HG03175 (cell line): Measurements from ENCODE around the gene IGFBP4.
"Not testable (repeated sequence)": the region's sequence is repeated elsewhere in the genome, so short reads cannot be mapped to it uniquely, and the experiment has no call there.

ENCODE experiments used
- ATAC-seq: cut with Tn5 transposase; IDR thresholded peaks from one replicate; pipeline ENCODE4 v1.9.1; 2021; ENCODE audit warnings: mild to moderate bottlenecking, moderate library complexity; ENCODE audit not compliant: unreplicated experiment

IGFBP4 gene

DNA sequence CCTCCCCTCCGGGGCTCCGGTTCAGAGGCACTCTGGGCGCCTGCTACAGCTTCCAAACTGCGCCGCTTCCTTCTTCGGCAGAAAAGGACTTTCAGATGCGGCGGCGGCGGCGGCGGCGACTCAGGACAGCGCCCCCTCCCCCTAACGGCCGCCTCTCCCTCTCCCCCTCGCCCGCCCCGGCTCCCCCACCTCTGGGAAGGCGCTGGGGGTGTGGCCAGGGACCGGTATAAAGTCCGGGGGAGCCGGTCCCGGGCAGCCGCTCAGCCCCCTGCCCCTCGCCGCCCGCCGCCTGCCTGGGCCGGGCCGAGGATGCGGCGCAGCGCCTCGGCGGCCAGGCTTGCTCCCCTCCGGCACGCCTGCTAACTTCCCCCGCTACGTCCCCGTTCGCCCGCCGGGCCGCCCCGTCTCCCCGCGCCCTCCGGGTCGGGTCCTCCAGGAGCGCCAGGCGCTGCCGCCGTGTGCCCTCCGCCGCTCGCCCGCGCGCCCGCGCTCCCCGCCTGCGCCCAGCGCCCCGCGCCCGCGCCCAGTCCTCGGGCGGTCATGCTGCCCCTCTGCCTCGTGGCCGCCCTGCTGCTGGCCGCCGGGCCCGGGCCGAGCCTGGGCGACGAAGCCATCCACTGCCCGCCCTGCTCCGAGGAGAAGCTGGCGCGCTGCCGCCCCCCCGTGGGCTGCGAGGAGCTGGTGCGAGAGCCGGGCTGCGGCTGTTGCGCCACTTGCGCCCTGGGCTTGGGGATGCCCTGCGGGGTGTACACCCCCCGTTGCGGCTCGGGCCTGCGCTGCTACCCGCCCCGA is at the start of gene IGFBP4:
TSS of gene IGFBP4 (plus strand) at position 255 of the 792 bp plus-strand sequence. CDS start at position 541, 286 bp downstream.
- no peak for ATAC-seq

DNA sequence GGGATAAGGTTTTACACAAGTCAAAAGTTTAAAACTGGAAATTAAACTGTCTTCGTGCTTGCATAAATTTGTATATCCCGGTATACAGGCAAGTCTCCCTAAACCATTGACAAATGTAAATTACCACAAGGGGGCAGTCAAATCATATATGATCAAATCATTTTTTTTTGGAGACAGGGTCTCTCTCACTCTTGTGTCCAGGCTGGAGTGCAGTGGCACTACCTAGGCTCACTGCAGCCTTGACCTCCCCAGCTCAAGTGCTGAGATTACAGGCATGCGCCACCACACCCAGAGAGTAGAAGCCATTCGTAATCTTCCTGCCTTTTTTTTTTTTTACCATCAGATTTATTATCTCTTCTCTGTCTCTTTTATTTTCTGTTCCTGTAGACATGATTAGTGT is 44.1 kb upstream of the IGFBP4 start:
- ATAC-seq = no peak

DNA sequence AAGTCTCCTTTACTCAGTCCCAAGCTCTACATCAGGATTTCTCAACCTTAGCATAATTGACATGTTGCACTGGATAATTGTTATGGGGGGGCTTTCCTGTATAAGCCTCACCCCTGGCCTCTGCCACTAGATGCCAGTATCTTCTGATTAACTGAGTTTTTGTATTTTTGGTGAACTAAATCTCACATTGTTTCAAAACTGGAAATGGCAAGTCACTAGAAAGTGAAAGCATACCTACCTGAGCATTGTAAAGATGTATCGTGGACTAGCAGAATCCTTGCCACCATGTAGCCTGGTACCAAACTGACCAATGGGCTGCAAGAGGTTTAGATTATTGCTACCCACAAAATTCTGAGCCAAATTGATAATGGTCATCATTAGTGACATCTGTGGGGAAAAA is 40.6 kb upstream of the IGFBP4 start:
- no peak for ATAC-seq

DNA sequence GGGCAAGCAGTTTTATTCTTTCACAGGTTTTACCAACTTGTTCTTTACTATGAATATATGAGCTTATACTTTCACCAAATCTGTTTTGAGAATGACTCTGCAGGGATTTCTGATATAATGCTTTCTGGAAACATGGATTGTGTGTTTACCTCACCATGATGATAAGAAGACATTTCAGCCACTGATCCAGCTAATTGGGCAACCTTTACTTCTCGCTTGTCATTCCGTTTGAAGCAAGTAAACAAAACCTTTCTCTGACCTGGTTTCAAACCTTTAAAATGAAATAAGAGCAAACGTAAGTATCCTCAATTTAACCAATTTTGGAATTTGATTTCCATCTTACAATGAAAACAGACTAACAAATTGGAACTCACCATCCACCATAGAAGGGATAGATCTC is 39.2 kb upstream of the IGFBP4 start:
- no peak for ATAC-seq

DNA sequence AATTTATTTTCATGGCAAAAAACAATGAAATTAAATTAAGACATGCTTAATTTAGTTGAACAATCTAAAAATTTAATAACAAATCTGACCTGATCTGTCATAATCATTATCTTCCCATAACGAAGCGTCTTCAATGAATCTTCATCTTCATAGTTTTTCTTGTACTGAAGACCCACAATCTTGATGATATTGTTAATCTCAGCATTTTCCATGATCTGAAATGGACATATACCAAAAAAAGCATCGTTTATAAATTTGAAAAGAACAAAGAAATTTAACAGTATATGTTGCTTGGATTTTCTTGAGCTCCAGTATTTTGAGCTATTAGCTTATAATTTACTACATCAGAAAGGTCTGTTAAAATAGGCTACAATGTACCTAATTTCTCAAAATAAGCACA is 35.8 kb upstream of the IGFBP4 start:
- ATAC-seq = no peak

GRCh38 chr17:40409540-40409939 is 33.7 kb upstream of the IGFBP4 start:
- not testable (repeated sequence) for ATAC-seq

GRCh38 chr17:40410082-40410481 is 33.2 kb upstream of the IGFBP4 start:
- ATAC-seq = no peak

DNA sequence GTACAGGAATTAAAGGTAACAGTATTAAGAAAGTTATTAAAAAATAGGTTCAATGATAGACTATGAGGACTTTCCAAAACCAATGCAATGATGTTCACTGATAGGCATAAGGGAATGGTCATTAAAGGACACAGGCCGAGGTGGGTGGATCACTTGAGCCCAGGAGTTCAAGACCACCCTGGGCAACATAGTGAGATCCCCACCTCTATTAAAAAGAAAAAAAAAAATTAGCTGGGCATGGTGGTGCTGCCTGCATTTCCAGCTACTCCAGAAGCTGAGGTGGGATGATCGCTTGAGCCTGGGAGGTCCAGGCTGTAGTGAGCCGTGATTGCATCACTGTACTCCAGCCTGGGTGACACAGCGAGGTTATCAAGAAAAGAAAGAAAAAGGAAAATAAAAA is 31.4 kb upstream of the IGFBP4 start:
- no peak for ATAC-seq

- no peak for ATAC-seq
Measured at GRCh38 chr17:40412880-40413279, 30.4 kb upstream of the IGFBP4 start.

GRCh38 chr17:40414312-40414711 is 28.9 kb upstream of the IGFBP4 start:
- not testable (repeated sequence) for ATAC-seq

- ATAC-seq = no peak
Measured at GRCh38 chr17:40415390-40415789, 27.9 kb upstream of the IGFBP4 start.

GRCh38 chr17:40416671-40417070 is 26.6 kb upstream of the IGFBP4 start:
- ATAC-seq = no peak

- peak; percentile 4 for ATAC-seq
Measured at GRCh38 chr17:40417258-40417608, 26.0 kb upstream of the IGFBP4 start.

GRCh38 chr17:40417609-40418427 is 25.4 kb upstream of the IGFBP4 start, which contains the start of gene TOP2A:
TOP2A (minus strand) TSS chr17:40417896; CDS start chr17:40417791, 105 bp downstream.
- ATAC-seq = peak; percentile 94

DNA sequence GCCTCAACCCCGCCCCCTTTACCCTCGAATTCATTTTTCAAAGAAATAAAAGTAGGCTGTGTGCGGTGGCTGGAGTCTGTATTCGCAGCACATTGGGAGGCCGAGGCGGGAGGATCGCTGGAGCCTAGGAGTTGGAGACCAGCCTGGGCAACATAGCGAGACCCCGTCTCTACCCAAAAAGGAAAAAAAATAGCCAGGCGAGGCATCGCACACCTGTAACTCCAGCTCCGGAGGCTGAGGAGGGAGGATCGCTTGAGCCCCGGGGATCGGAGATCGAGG is 24.9 kb upstream of the IGFBP4 start:
- no peak for ATAC-seq

DNA sequence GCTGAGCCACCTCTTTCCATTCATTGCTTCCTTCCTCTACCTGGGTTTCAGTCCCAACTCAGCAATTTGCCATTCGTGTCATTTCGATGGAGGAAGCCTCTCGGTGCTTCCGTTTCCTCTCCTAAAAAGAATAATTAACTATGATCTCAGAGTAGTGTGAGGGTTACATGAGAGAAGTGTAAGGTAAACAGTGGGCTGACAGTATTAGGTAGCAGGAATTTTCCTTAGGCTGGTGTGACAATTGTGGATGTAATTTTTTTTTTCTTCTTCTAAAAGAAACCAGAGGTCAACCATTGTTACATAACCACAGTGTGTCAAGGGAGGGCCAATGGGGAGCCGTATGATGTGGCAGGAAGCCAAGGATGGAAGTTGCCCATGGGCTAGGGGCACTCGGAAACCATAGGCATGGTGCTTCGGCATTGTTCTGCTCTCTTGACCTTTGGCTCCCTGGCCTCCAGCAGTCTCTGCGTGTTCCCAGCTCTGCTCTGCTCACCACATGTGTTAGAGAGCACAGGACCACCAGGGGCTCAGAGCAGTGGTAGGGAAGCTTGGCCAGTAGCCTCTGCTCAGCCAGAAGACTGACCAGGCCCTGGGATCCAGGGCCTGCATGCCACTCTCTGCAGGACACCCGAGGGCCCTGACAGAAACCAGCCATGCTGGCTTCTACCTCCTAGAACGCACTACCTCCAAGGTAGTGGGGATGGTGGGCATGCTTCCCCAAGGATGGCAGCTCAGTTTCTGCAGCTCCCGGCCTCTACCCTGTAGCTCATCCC is 23.5 kb upstream of the IGFBP4 start:
- no peak for ATAC-seq

DNA sequence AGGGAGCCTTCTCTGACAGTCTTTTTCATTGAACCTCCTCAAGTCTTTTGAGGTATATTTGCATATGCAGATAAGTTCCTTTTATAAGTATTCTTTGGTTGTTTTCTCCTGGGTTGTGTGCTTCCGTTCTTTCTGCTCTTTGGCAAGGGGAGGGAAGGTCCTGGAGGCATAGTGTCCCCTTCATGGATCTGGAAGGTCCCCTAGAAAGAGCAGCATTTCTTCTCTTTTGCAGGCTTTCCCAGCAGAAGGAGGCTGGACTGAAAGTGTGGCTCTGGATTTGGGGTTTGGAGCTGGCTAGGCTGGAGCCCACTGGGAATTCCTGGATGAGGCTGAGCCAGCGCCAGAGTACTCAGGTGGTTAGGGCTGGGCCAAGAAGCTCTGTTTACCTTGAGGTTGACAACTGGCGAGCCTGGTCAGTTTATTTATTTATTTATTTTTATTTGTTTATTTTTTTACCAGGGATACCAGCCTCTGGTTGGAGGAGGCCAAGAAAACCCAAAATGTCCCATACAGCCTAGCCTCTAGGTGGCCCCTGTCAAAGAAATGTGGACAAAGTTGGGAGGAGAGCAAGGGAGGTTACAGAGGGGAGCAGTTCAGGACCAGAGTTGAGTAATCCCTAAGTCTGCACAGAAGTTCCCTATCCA is 20.1 kb upstream of the IGFBP4 start:
- no peak for ATAC-seq

DNA sequence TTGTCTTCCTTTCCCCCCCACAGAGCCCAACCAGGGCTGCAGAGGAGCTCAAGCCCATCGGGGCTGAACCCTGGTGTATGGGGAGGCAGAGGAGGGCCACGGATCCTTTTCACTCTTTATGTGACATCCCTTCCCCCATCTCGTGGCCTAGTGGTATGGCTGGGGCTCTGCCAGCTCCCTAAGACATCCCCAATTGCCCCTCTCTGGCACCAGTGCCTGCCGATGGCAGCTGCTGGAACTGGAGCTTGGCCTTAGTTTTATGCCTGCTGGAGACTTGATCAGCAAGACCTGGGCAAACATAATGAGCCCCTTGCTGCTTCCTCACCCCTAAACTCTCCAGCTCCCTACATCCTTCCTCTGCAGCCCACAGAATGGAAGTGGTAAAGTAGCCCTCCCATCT is 17.5 kb upstream of the IGFBP4 start:
- ATAC-seq = no peak

- ATAC-seq = no peak
Measured at GRCh38 chr17:40427002-40427491, 16.2 kb upstream of the IGFBP4 start.

DNA sequence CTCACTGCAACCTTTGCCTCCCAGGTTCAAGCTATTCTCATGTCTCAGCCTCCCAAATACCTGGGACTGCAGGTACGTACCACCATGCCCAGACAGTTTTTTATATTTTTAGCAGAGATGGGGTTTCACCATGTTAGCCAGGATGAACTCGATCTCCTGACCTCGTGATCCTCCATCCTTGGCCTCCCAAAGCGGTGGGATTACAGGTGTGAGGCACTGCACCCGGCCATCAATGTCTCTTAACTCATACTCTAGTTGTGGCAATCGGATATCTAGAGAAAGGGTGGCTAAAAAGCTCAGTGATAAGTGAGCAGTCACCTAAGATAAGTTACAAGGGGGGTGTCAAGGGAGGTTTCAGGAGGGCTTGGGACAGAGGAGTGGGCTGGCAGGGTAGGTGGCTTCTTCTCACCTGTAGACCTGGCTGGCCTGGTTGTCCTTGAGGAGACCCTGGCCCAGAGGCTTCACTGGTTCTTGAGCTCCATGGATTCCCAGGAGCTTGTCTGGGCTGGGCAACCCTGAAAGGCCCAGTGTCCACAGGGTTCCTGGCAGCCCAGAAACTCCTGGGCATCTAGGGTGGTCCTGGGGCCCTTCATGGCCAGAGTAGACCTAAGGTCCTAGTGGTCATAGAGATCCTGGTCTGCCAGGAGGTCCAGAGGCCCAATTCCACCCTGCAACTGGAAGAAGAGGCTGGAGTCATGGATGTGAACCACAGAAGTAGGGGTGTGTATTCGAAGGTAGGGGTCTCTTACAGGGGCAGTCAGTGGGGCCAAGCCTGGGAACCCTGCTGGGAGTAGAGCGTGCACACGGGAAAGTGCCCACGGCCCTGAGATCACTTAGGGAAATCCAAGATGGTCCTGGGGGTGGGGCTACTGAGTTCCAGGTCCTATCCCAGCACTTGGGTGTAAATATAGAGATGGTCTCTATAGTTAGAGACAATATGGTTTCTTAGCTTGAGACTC is 12.7 kb upstream of the IGFBP4 start:
- ATAC-seq = no peak
